ENCODE data around the gene GUCA1A.

GUCA1A gene

DNA sequence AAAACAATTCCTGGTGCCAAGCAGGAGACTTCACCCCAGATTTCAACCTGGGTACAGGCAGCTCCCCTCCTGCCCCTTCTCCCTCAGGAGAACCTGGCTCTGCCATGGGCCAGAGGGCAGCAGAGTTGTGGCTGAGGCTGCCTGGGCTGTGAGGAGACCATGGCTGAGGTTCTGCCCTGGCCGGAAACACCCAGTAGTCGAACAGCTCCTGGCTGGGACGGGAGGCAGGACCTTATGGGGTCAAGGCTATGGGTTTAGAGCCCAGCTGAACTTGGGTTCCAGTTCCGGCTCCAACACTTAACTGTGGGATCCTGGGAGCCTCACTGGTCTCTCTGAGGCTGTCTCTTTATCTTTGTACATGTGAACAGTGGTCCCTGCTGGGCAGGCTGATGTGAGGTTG, 39.2 kb upstream of the GUCA1A start (continued):
- TF ChIP-seq, protein P1, sequence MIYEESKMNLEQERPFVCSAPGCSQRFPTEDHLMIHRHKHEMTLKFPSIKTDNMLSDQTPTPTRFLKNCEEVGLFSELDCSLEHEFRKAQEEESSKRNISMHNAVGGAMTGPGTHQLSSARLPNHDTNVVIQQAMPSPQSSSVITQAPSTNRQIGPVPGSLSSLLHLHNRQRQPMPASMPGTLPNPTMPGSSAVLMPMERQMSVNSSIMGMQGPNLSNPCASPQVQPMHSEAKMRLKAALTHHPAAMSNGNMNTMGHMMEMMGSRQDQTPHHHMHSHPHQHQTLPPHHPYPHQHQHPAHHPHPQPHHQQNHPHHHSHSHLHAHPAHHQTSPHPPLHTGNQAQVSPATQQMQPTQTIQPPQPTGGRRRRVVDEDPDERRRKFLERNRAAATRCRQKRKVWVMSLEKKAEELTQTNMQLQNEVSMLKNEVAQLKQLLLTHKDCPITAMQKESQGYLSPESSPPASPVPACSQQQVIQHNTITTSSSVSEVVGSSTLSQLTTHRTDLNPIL (CRISPR knock-in tag; IDR thresholded peaks at IDR 0.05; ENCODE audit: low read depth): no peak
- TF ChIP-seq PPARA (CRISPR knock-in tag; IDR thresholded peaks at IDR 0.05; ENCODE audit: borderline replicate concordance): no peak
- TF ChIP-seq ZC3H10 (CRISPR knock-in tag; IDR thresholded peaks at IDR 0.05): no peak
- no peak for TF ChIP-seq SNAI2 (CRISPR knock-in tag; IDR thresholded peaks at IDR 0.05)
- no peak for TF ChIP-seq BACH2 (CRISPR knock-in tag; IDR thresholded peaks at IDR 0.05; ENCODE audit: borderline replicate concordance)

- ATAC-seq: no peak
- TF ChIP-seq OSR1 (CRISPR knock-in tag; IDR thresholded peaks at IDR 0.05): no peak
- TF ChIP-seq GLIS3 (CRISPR knock-in tag; IDR thresholded peaks at IDR 0.05): no peak
- no peak for TF ChIP-seq ZNF565 (CRISPR knock-in tag; conservative IDR thresholded peaks at IDR 0.05; ENCODE audit: low read depth)
- TF ChIP-seq BACH2 (CRISPR knock-in tag; IDR thresholded peaks at IDR 0.05; ENCODE audit: borderline replicate concordance): no peak
- TF ChIP-seq RARB (CRISPR knock-in tag; IDR thresholded peaks at IDR 0.05): no peak
- TF ChIP-seq ZNF8 (CRISPR knock-in tag; IDR thresholded peaks at IDR 0.05): no peak
- TF ChIP-seq PPARA (CRISPR knock-in tag; IDR thresholded peaks at IDR 0.05; ENCODE audit: borderline replicate concordance): no peak
- TF ChIP-seq TCF4 (CRISPR knock-in tag; IDR thresholded peaks at IDR 0.05; ENCODE audit: borderline replicate concordance): no peak
- TF ChIP-seq ARNTL (CRISPR knock-in tag; IDR thresholded peaks at IDR 0.05; ENCODE audit: borderline replicate concordance, low read depth): no peak
These were observed 38.0 kb upstream of the GUCA1A start for GRCh38 chr6:42135161-42135560.

- no peak for ATAC-seq
These were observed 37.4 kb upstream of the GUCA1A start for GRCh38 chr6:42135722-42136121.

More at GRCh38 chr6:42135722-42136121, 37.4 kb upstream of the GUCA1A start:
- TF ChIP-seq ESRRG (CRISPR knock-in tag; IDR thresholded peaks at IDR 0.05) (no peak), PATZ1 (CRISPR knock-in tag; IDR thresholded peaks at IDR 0.05; ENCODE audit: borderline replicate concordance) (no peak), OSR1 (CRISPR knock-in tag; IDR thresholded peaks at IDR 0.05) (no peak), GLIS3 (CRISPR knock-in tag; IDR thresholded peaks at IDR 0.05) (no peak), TOX (CRISPR knock-in tag; IDR thresholded peaks at IDR 0.05; ENCODE audit: borderline replicate concordance) (no peak), RARB (CRISPR knock-in tag; IDR thresholded peaks at IDR 0.05) (no peak), ZNF70 (CRISPR knock-in tag; IDR thresholded peaks at IDR 0.05) (no peak), ZC3H10 (CRISPR knock-in tag; IDR thresholded peaks at IDR 0.05) (no peak), PPARA (CRISPR knock-in tag; IDR thresholded peaks at IDR 0.05; ENCODE audit: borderline replicate concordance) (no peak), ZFP30 (CRISPR knock-in tag; IDR thresholded peaks at IDR 0.05) (no peak), TCF4 (CRISPR knock-in tag; IDR thresholded peaks at IDR 0.05; ENCODE audit: borderline replicate concordance) (no peak), TSHZ2 (CRISPR knock-in tag; IDR thresholded peaks at IDR 0.05) (no peak), ARNTL (CRISPR knock-in tag; IDR thresholded peaks at IDR 0.05; ENCODE audit: borderline replicate concordance, low read depth) (no peak)
- TF ChIP-seq, protein P2, sequence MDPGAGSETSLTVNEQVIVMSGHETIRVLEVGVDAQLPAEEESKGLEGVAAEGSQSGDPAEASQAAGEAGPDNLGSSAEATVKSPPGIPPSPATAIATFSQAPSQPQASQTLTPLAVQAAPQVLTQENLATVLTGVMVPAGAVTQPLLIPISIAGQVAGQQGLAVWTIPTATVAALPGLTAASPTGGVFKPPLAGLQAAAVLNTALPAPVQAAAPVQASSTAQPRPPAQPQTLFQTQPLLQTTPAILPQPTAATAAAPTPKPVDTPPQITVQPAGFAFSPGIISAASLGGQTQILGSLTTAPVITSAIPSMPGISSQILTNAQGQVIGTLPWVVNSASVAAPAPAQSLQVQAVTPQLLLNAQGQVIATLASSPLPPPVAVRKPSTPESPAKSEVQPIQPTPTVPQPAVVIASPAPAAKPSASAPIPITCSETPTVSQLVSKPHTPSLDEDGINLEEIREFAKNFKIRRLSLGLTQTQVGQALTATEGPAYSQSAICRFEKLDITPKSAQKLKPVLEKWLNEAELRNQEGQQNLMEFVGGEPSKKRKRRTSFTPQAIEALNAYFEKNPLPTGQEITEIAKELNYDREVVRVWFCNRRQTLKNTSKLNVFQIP (CRISPR knock-in tag; IDR thresholded peaks at IDR 0.05; ENCODE audit: borderline replicate concordance, low read depth): no peak
- TF ChIP-seq, protein P1 (CRISPR knock-in tag; IDR thresholded peaks at IDR 0.05; ENCODE audit: low read depth): no peak

Measured in SK-N-SH treated with all-trans-retinoic acid at 6 μM for 48 hours (cell line).